ENCODE data around the gene ST6GALNAC3. TPM values are rescaled to one million over a fixed set of nuclear protein-coding genes. Genes with fewer than 3 reads are reported as not detected.

Gene ST6GALNAC3
- total RNA-seq, 1 experiment from 2014 or later = 2.2 TPM

DNA sequence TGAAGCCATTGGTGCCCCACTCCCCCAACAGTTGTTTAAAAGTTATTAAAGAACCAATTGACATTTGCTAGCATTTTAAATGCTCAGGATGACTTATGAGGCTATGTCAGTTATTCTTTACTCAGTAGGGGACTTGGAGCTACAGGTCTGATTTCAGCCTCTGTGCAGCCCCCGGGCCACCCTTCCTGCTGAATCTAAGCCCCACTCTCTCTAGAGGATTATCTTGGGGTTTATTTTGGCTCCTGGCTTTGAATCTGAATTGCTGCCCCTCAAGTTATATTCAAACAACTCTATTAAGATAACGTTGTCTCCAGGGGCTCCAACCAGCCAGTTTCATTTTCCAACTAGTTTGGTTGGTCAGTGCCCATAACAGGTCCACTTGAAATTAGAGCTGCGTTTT is 135.1 kb downstream of the ST6GALNAC3 start:
- Histone ChIP-seq H3K9me3 (ENCODE audit: control insufficient read depth in 1 of 2, insufficient read depth in 1 of 2, low read depth in 1 of 2, low read length in 2 of 2) (no peaks in the 10 kb centered on the region), H2AFZ (ENCODE audit: low read depth, low read length, poor library complexity, severe bottlenecking) (no peak overlapping the region), H3K36me3 (ENCODE audit: control insufficient read depth in 1 of 2, insufficient read depth in 2 of 2, low read length in 2 of 2) (no peaks in the 10 kb centered on the region), H3K4me3 (replicated peaks in 1 of 2; ENCODE audit: low read depth in 1 of 2, low read length in 2 of 2) (no peak overlapping the region), H3K4me2 (ENCODE audit: low read length) (no peak overlapping the region), H3K9me2 (ENCODE audit: insufficient read depth) (no peaks in the 10 kb centered on the region), H3K79me2 (ENCODE audit: insufficient read depth, low read length) (no peaks in the 10 kb centered on the region), H4K20me1 (ENCODE audit: insufficient read depth) (no peaks in the 10 kb centered on the region), H3K9ac (ENCODE audit: low read length) (no peak overlapping the region), H3K27me3 (ENCODE audit: insufficient read depth, low read length) (no peaks in the 10 kb centered on the region), H3K27ac (ENCODE audit: low read depth, low read length) (no peak overlapping the region), H3K4me1 (ENCODE audit: control insufficient read depth in 1 of 2, insufficient read depth in 2 of 2, low read length in 2 of 2) (no peaks in the 10 kb centered on the region)
- TF ChIP-seq CEBPB (IDR thresholded peaks at IDR 0.05; ENCODE audit: low read depth) (no peak), EZH2 (IDR thresholded peaks at IDR 0.05) (no peak), SIN3A (IDR thresholded peaks at IDR 0.05; ENCODE audit: low read depth) (no peak), CTCF (IDR thresholded peaks at IDR 0.05 in 2 of 3, conservative IDR thresholded peaks at IDR 0.05 in 1 of 3; ENCODE audit: borderline replicate concordance in 1 of 3, insufficient read depth in 1 of 3, low read depth in 2 of 3, low read length in 2 of 3) (no peak)
- TF ChIP-seq, protein P1, sequence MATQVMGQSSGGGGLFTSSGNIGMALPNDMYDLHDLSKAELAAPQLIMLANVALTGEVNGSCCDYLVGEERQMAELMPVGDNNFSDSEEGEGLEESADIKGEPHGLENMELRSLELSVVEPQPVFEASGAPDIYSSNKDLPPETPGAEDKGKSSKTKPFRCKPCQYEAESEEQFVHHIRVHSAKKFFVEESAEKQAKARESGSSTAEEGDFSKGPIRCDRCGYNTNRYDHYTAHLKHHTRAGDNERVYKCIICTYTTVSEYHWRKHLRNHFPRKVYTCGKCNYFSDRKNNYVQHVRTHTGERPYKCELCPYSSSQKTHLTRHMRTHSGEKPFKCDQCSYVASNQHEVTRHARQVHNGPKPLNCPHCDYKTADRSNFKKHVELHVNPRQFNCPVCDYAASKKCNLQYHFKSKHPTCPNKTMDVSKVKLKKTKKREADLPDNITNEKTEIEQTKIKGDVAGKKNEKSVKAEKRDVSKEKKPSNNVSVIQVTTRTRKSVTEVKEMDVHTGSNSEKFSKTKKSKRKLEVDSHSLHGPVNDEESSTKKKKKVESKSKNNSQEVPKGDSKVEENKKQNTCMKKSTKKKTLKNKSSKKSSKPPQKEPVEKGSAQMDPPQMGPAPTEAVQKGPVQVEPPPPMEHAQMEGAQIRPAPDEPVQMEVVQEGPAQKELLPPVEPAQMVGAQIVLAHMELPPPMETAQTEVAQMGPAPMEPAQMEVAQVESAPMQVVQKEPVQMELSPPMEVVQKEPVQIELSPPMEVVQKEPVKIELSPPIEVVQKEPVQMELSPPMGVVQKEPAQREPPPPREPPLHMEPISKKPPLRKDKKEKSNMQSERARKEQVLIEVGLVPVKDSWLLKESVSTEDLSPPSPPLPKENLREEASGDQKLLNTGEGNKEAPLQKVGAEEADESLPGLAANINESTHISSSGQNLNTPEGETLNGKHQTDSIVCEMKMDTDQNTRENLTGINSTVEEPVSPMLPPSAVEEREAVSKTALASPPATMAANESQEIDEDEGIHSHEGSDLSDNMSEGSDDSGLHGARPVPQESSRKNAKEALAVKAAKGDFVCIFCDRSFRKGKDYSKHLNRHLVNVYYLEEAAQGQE (IDR thresholded peaks at IDR 0.05; ENCODE audit: low read depth) = no peak
- POLR2A ChIA-PET = no interaction called here
- intact Hi-C loops (cut with micrococcal nuclease) = no loop called here
- ATAC-seq (no peak), DNase-seq (ENCODE audit: low read depth, low spot score) (no peak)
- RAD21 ChIA-PET (ENCODE audit: low non-redundant PET in 1 of 2, low total read pairs in 2 of 2, uncharacterized antibody in 2 of 2, unreplicated experiment in 2 of 2) = no interaction called here
- BruUV-seq (replicated peaks) = no TSS peak
- CTCF ChIA-PET = no interaction called here

All from HCT116 (cell line).